Stimulated activated naive B cell treated with anti-CD40 and anti-IgM and Interleukin-4, amounts not matched to agents 10 μg/mL and 1 μg/mL and 100 μg/mL, for 72 hours (primary cell): ENCODE data around the gene PELI2.

ENCODE experiments used
- ATAC-seq, 2 donors: fragments of 150-1000 bp; cut with Tn5 transposase; replicated peaks; 2 replicates each; pipeline ENCODE4 v1.10.0; 2021; ENCODE audit warnings: moderate library complexity in 1 of 2
- DNase-seq: peaks from one replicate; pipeline ENCODE4 v3.0.0; 2021
- H3K27ac Mint-ChIP-seq: one replicate; pipeline ENCODE4 v1.8.0; 2022; ENCODE audit warnings: mild to moderate bottlenecking, mixed read lengths
- H3K27me3 Mint-ChIP-seq, 2 donors: one replicate each; pipeline ENCODE4 v1.8.0; 2022; ENCODE audit warnings: mixed read lengths in 2 of 2
- H3K36me3 Mint-ChIP-seq, 2 donors: one replicate each; pipeline ENCODE4 v1.8.0; 2022; ENCODE audit warnings: mixed read lengths in 2 of 2, mild to moderate bottlenecking in 1 of 2
- H3K4me1 Mint-ChIP-seq, 2 donors: one replicate each; pipeline ENCODE4 v1.8.0; 2022; ENCODE audit warnings: mixed read lengths in 2 of 2, mild to moderate bottlenecking in 1 of 2
- H3K4me3 Mint-ChIP-seq, 2 donors: one replicate each; pipeline ENCODE4 v1.8.0; 2022; ENCODE audit warnings: mild to moderate bottlenecking in 2 of 2, mixed read lengths in 2 of 2, moderate library complexity in 1 of 2
- H3K9me3 Mint-ChIP-seq, 2 donors: one replicate each; pipeline ENCODE4 v1.8.0; 2022; ENCODE audit warnings: mixed read lengths in 2 of 2, mild to moderate bottlenecking in 1 of 2

PELI2 gene

GRCh38 chr14:56221382-56222128 lies 103.3 kb downstream of the PELI2 start:
- H3K4me1 Mint-ChIP-seq = peaks cover 0 to 7% of the 10 kb centered on the region in 2 donors
- no peaks in the 10 kb centered on the region for H3K27me3 Mint-ChIP-seq
- H3K4me3 Mint-ChIP-seq = no peak overlapping the region
- DNase-seq (no peak), ATAC-seq (no peak)
- H3K36me3 Mint-ChIP-seq = peaks cover 5 to 6% of the 10 kb centered on the region in 2 donors
- no peaks in the 10 kb centered on the region for H3K9me3 Mint-ChIP-seq
- no peak overlapping the region for H3K27ac Mint-ChIP-seq

- H3K36me3 Mint-ChIP-seq = peaks cover 7 to 10% of the 10 kb centered on the region in 2 donors
- DNase-seq = no peak
- H3K4me3 Mint-ChIP-seq = no peak overlapping the region
- peaks cover 0 to 7% of the 10 kb centered on the region in 2 donors for H3K4me1 Mint-ChIP-seq
- no peaks in the 10 kb centered on the region for H3K9me3 Mint-ChIP-seq
- no peaks in the 10 kb centered on the region for H3K27me3 Mint-ChIP-seq
- ATAC-seq = no peak
- H3K27ac Mint-ChIP-seq = no peak overlapping the region
These were observed 106.0 kb downstream of the PELI2 start for GRCh38 chr14:56224229-56224628.

DNA sequence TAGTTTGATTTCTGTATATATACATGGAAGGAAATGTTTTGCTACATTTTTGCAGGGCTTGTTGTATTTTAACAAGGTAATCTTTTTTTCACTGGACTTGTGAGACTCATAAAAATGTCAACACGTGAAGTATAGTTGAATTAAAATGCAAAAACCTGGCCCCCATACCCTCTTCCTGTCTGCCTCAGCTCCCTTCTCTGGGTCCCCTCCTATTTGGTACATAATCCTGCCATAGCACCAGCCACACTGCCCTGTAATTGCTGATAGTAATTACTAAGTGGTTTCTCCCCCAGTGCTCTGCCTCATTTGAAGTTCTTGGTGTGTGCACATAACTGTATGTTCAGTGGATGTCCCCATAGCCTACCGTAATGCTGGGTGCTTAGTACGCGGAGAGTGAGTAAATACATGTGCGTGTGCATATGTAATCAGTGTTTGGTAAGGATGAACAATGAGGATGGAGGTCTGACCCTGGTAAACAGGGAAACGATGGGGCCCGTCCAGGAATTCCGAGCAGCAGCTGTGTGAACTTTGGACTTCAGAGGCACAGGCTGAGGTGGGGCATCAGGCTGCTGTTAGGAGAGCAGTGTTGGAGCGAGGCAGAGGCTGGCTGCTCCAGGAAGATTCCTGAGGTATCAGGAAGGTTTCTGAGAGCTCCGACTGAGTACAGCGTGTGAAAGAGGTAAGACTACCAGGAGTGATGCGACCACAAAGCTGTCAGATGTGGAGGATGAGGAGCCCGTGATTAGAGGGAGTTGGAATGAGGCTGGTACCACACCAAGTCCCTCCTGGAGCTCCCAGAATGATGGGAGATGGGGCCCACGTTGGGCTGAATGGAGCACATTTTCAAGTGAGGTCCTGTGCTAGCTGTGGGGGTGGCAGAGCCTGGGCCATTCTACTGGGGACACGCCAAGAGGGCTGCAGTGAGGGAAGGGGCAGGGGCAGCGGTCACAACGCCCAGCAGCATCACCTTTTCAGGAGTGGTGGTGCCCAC lies 106.8 kb downstream of the PELI2 start:
- Mint-ChIP-seq H3K4me1 (peaks cover 0 to 7% of the 10 kb centered on the region in 2 donors), H3K4me3 (no peak overlapping the region), H3K36me3 (peaks cover 7 to 14% of the 10 kb centered on the region in 2 donors), H3K27me3 (no peaks in the 10 kb centered on the region), H3K9me3 (peaks cover 0 to under 1% of the 10 kb centered on the region in 2 donors), H3K27ac (no peak overlapping the region)
- ATAC-seq = no peak
- no peak for DNase-seq

- no peaks in the 10 kb centered on the region for H3K27me3 Mint-ChIP-seq
- DNase-seq (no peak), ATAC-seq (no peak)
- peaks cover 0 to 13% of the 10 kb centered on the region in 2 donors for H3K9me3 Mint-ChIP-seq
- peaks cover 12 to 14% of the 10 kb centered on the region in 2 donors for H3K4me1 Mint-ChIP-seq
- no peak overlapping the region for H3K4me3 Mint-ChIP-seq
- no peak overlapping the region for H3K27ac Mint-ChIP-seq
- H3K36me3 Mint-ChIP-seq = peaks cover 0 to 5% of the 10 kb centered on the region in 2 donors
These were observed 117.2 kb downstream of the PELI2 start for GRCh38 chr14:56235388-56235787.

GRCh38 chr14:56237398-56237797 lies 119.2 kb downstream of the PELI2 start:
- H3K27me3 Mint-ChIP-seq = no peaks in the 10 kb centered on the region
- H3K4me3 Mint-ChIP-seq = no peak overlapping the region
- ATAC-seq = no peak
- H3K36me3 Mint-ChIP-seq = peaks cover 7 to 15% of the 10 kb centered on the region in 2 donors
- H3K27ac Mint-ChIP-seq = no peak overlapping the region
- H3K9me3 Mint-ChIP-seq = peaks cover 0 to 8% of the 10 kb centered on the region in 2 donors
- H3K4me1 Mint-ChIP-seq = peaks cover 14 to 22% of the 10 kb centered on the region in 2 donors
- DNase-seq = no peak

- H3K36me3 Mint-ChIP-seq = peaks cover 7 to 15% of the 10 kb centered on the region in 2 donors
- no peaks in the 10 kb centered on the region for H3K27me3 Mint-ChIP-seq
- no peak overlapping the region for H3K27ac Mint-ChIP-seq
- ATAC-seq (no peak), DNase-seq (no peak)
- H3K4me1 Mint-ChIP-seq = peaks cover 27 to 33% of the 10 kb centered on the region in 2 donors
- H3K4me3 Mint-ChIP-seq = no peak overlapping the region
- H3K9me3 Mint-ChIP-seq = peaks cover 0 to 5% of the 10 kb centered on the region in 2 donors
These were observed 123.2 kb downstream of the PELI2 start for GRCh38 chr14:56241461-56241860.

- H3K27ac Mint-ChIP-seq = peak overlapping the region; percentile 27
These were observed 124.9 kb downstream of the PELI2 start for GRCh38 chr14:56243110-56243509.

GRCh38 chr14:56244138-56244789 lies 126.1 kb downstream of the PELI2 start:
- peaks cover 0 to 5% of the 10 kb centered on the region in 2 donors for H3K9me3 Mint-ChIP-seq
- peak; percentile 76 to 78 for ATAC-seq
- no peaks in the 10 kb centered on the region for H3K27me3 Mint-ChIP-seq
- no peak overlapping the region for H3K4me3 Mint-ChIP-seq
- no peak for DNase-seq
- H3K36me3 Mint-ChIP-seq = peaks cover 7 to 15% of the 10 kb centered on the region in 2 donors
- H3K27ac Mint-ChIP-seq = peak overlapping the region; percentile 49
- H3K4me1 Mint-ChIP-seq = peaks cover 20 to 27% of the 10 kb centered on the region in 2 donors

More at GRCh38 chr14:56243110-56243509, 124.9 kb downstream of the PELI2 start:
- DNase-seq (no peak), ATAC-seq (no peak)
- Mint-ChIP-seq H3K27me3 (no peaks in the 10 kb centered on the region), H3K4me1 (peaks cover 20 to 27% of the 10 kb centered on the region in 2 donors), H3K36me3 (peaks cover 7 to 15% of the 10 kb centered on the region in 2 donors), H3K4me3 (no peak overlapping the region), H3K9me3 (peaks cover 0 to 5% of the 10 kb centered on the region in 2 donors)

DNA sequence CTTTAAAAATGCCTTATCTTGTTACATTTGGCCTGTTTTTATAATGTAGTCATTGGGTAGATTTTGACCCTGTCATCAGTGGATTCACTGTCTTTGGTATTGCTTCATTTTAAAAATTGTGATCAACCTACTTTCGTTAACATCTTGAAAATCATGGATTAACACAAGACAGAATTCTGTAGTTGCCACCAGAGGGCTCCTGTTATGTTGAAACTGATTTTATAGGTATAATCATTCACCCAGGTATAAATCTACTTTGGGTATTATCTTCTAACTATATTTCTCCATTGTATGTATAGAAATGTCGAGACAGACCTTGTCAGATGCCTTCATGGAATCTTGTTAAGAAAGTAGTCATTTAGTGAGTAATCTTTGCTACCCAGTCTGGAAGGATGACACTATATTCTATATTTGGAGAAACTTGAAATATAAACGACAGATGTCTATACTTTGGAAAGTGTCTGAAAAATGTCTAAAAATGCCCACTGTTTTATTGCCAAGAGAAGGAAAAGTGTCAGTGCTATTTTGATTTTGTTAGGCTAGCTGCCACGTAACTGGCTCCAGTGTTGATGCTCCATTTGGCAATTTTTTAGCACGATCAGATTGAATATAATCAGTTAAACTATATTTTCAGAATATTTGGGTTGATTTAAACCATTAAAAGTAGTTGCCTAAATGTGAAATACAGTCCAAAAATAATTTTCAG lies 129.4 kb downstream of the PELI2 start:
- no peak for DNase-seq
- Mint-ChIP-seq H3K36me3 (peaks cover 3 to 9% of the 10 kb centered on the region in 2 donors), H3K4me1 (peaks cover 13 to 18% of the 10 kb centered on the region in 2 donors), H3K4me3 (no peak overlapping the region), H3K9me3 (peaks cover 2 to 4% of the 10 kb centered on the region in 2 donors), H3K27me3 (no peaks in the 10 kb centered on the region), H3K27ac (no peak overlapping the region)
- ATAC-seq = no peak

GRCh38 chr14:56248442-56248841 lies 130.2 kb downstream of the PELI2 start:
- no peak overlapping the region for H3K4me3 Mint-ChIP-seq
- H3K36me3 Mint-ChIP-seq = peaks cover 7 to 14% of the 10 kb centered on the region in 2 donors
- H3K27me3 Mint-ChIP-seq = no peaks in the 10 kb centered on the region
- DNase-seq (no peak), ATAC-seq (no peak)
- H3K9me3 Mint-ChIP-seq = peaks cover 2 to 9% of the 10 kb centered on the region in 2 donors
- no peak overlapping the region for H3K27ac Mint-ChIP-seq
- peaks cover 9 to 10% of the 10 kb centered on the region in 2 donors for H3K4me1 Mint-ChIP-seq

DNA sequence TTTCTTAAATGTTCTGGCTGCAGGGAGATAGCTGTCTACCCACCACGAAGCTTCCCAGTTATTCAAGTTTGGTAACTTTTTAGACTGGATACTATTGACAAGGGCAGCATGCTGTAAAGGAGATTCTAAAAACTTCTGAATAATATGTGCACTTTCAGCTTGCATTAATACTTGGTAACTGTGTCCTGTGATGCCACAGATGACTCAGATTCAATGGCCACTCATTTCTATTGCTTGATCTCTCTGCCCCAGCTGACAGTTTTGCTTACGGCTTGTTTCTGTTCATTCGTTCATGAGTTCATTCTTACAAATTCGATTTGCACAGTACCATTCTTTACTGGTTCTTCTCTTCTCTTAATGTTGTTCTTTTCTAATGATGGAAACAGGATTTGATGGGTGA lies 142.8 kb downstream of the PELI2 start:
- Mint-ChIP-seq H3K27ac (no peak overlapping the region), H3K36me3 (peaks cover 9 to 13% of the 10 kb centered on the region in 2 donors), H3K9me3 (peaks cover 8 to 10% of the 10 kb centered on the region in 2 donors), H3K4me3 (no peak overlapping the region), H3K27me3 (no peaks in the 10 kb centered on the region), H3K4me1 (peaks cover 0 to 5% of the 10 kb centered on the region in 2 donors)
- ATAC-seq = no peak
- no peak for DNase-seq

- ATAC-seq (no peak), DNase-seq (no peak)
- H3K27ac Mint-ChIP-seq = no peak overlapping the region
These were observed 144.3 kb downstream of the PELI2 start for GRCh38 chr14:56262530-56262929.

DNA sequence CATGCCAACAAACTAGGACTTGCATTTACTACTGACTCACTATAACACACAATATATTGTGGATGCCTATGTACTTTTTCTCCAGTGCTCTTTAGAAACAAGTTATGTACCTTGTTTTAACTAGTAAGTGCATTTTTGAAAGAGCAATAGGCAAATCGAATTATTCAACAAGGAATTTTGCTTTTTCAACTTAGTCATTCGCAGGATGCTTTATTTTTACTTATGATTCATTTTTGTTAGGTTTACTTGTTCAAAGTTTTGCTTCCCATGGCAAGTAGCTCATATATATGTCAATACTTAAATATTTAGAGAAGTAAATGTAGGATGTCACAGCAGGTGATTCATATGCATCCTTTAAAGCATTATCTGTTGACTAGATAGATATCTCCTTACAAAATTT lies 149.8 kb downstream of the PELI2 start:
- no peak for DNase-seq
- Mint-ChIP-seq H3K27ac (no peak overlapping the region), H3K4me1 (peaks cover 0 to 5% of the 10 kb centered on the region in 2 donors), H3K36me3 (peaks cover 0 to 2% of the 10 kb centered on the region in 2 donors), H3K9me3 (no peaks in the 10 kb centered on the region), H3K4me3 (no peak overlapping the region), H3K27me3 (no peaks in the 10 kb centered on the region)
- no peak for ATAC-seq

More at GRCh38 chr14:56262530-56262929, 144.3 kb downstream of the PELI2 start:
- H3K4me1 Mint-ChIP-seq = peaks cover 0 to 5% of the 10 kb centered on the region in 2 donors
- H3K36me3 Mint-ChIP-seq = peaks cover 6 to 11% of the 10 kb centered on the region in 2 donors
- H3K4me3 Mint-ChIP-seq = no peak overlapping the region
- H3K27me3 Mint-ChIP-seq = no peaks in the 10 kb centered on the region
- peaks cover 8% of the 10 kb centered on the region in 2 donors for H3K9me3 Mint-ChIP-seq
